Right atrium auricular region (tissue), 2 donors: ENCODE results near the gene CCNY. TPM values are rescaled to one million over a fixed set of nuclear protein-coding genes. Genes with fewer than 3 reads are reported as not detected.
"Not testable (repeated sequence)": the region's sequence is repeated elsewhere in the genome, so short reads cannot be mapped to it uniquely, and the experiment has no call there.

Experiments
- DNase-seq: peaks from one replicate; pipeline ENCODE4 v3.0.0-alpha.2; 2019; ENCODE audit warnings: low spot score
- H3K27ac ChIP-seq, 2 donors: fragments of 200-600 bp; sonication (generic); 1 replicate in 1 of 2; 2 replicates in 1 of 2; pipeline ENCODE4 v1.5.1; 2016 to 2019
- H3K27me3 ChIP-seq, 2 donors: fragments of 200-600 bp; sonication (generic); one replicate each; pipeline versions ENCODE4 v1.5.1 to v1.6.0; 2017 to 2019
- H3K36me3 ChIP-seq: fragments of 200-600 bp; sonication (generic); one replicate; pipeline ENCODE4 v1.5.1; 2016
- H3K4me1 ChIP-seq, 2 donors: fragments of 200-600 bp; sonication (generic); one replicate each; pipeline versions ENCODE4 v1.5.1 to v1.6.0; 2017 to 2019
- H3K4me3 ChIP-seq, 2 donors: fragments of 200-600 bp; sonication (generic); 1 replicate in 1 of 2; 2 replicates in 1 of 2; pipeline ENCODE4 v1.5.1; 2017 to 2019; ENCODE audit warnings: mild to moderate bottlenecking in 1 of 2, moderate library complexity in 1 of 2
- H3K9me3 ChIP-seq, 2 donors: fragments of 200-600 bp; sonication (generic); one replicate each; pipeline ENCODE4 v1.5.1; 2019
- CTCF ChIP-seq, 2 donors: fragments of 200-600 bp; sonication (generic); IDR thresholded peaks; one replicate each; pipeline ENCODE4 v1.5.1; 2019; ENCODE audit warnings: antibody characterized with exemption in 2 of 2
- total RNA-seq, 2 donors: library from RNA; depleted of rRNA; stranded (reverse); fragments of >200 nt; gene quantifications; one replicate each; pipeline ENCODE4 v1.1.0, GENCODE V29; 2016

CCNY gene
- total RNA-seq, 2 donors from 2014 or later, result 35.6 to 58.1 TPM

- no peak for TF ChIP-seq CTCF (IDR thresholded peaks at IDR 0.05)
- Histone ChIP-seq H3K27ac (no peak overlapping the region), H3K36me3 (no peaks in the 10 kb centered on the region), H3K4me1 (peaks cover 0 to 65% of the 10 kb centered on the region in 2 donors), H3K9me3 (no peaks in the 10 kb centered on the region), H3K4me3 (no peak overlapping the region), H3K27me3 (no peaks in the 10 kb centered on the region)
- DNase-seq, result no peak
Measured at GRCh38 chr10:35352512-35352911, 16.2 kb downstream of the CCNY start.

- H3K4me3 ChIP-seq, result no peak overlapping the region
- H3K36me3 ChIP-seq, result no peaks in the 10 kb centered on the region
- TF ChIP-seq CTCF (IDR thresholded peaks at IDR 0.05), result no peak
- H3K27ac ChIP-seq, result no peak overlapping the region
- no peaks in the 10 kb centered on the region for H3K9me3 ChIP-seq
- H3K27me3 ChIP-seq, result no peaks in the 10 kb centered on the region
- peaks cover 0 to 57% of the 10 kb centered on the region in 2 donors for H3K4me1 ChIP-seq
- DNase-seq, result no peak
Measured at GRCh38 chr10:35353395-35353794, 17.1 kb downstream of the CCNY start.

- Histone ChIP-seq H3K36me3 (no peaks in the 10 kb centered on the region), H3K9me3 (no peaks in the 10 kb centered on the region), H3K4me1 (peaks cover 0 to 52% of the 10 kb centered on the region in 2 donors), H3K27ac (no peak overlapping the region), H3K27me3 (no peaks in the 10 kb centered on the region), H3K4me3 (no peak overlapping the region)
- no peak for DNase-seq
- no peak for TF ChIP-seq CTCF (IDR thresholded peaks at IDR 0.05)
Measured at GRCh38 chr10:35353805-35354204, 17.5 kb downstream of the CCNY start.

- not testable (repeated sequence) for H3K36me3 ChIP-seq, H3K27ac ChIP-seq, H3K9me3 ChIP-seq, H3K27me3 ChIP-seq, H3K4me3 ChIP-seq, DNase-seq
- peaks cover 0 to 48% of the 10 kb centered on the region in 2 donors for H3K4me1 ChIP-seq
Measured at GRCh38 chr10:35354257-35354656, 17.9 kb downstream of the CCNY start.

- Histone ChIP-seq H3K27me3 (no peaks in the 10 kb centered on the region), H3K36me3 (no peaks in the 10 kb centered on the region)
Measured at GRCh38 chr10:35355971-35356724, 19.8 kb downstream of the CCNY start.

GRCh38 chr10:35356725-35357092 is 20.4 kb downstream of the CCNY start:
- H3K27ac ChIP-seq, result no peak overlapping the region
- no peak for TF ChIP-seq CTCF (IDR thresholded peaks at IDR 0.05)
- no peak overlapping the region for H3K4me3 ChIP-seq
- H3K9me3 ChIP-seq, result no peaks in the 10 kb centered on the region
- no peak for DNase-seq
- no peaks in the 10 kb centered on the region for H3K27me3 ChIP-seq
- H3K4me1 ChIP-seq, result peaks cover 0 to 36% of the 10 kb centered on the region in 2 donors
- no peaks in the 10 kb centered on the region for H3K36me3 ChIP-seq

More at GRCh38 chr10:35355971-35356724, 19.8 kb downstream of the CCNY start:
- no peak for TF ChIP-seq CTCF (IDR thresholded peaks at IDR 0.05)
- peaks cover 0 to 36% of the 10 kb centered on the region in 2 donors for H3K4me1 ChIP-seq
- no peak overlapping the region for H3K27ac ChIP-seq
- no peaks in the 10 kb centered on the region for H3K9me3 ChIP-seq
- H3K4me3 ChIP-seq, result no peak overlapping the region
- DNase-seq, result no peak
